Right atrium auricular region (tissue), 2 donors: ENCODE data around the gene CRIP1. TPM values are rescaled to one million over a fixed set of nuclear protein-coding genes. Genes with fewer than 3 reads are reported as not detected.

Experiments
- DNase-seq: peaks from one replicate; pipeline ENCODE4 v3.0.0-alpha.2; 2019; ENCODE audit warnings: low spot score
- H3K27ac ChIP-seq, 2 donors: fragments of 200-600 bp; sonication (generic); 1 replicate in 1 of 2; 2 replicates in 1 of 2; pipeline ENCODE4 v1.5.1; 2016 to 2019
- H3K27me3 ChIP-seq, 2 donors: fragments of 200-600 bp; sonication (generic); one replicate each; pipeline versions ENCODE4 v1.5.1 to v1.6.0; 2017 to 2019
- H3K36me3 ChIP-seq: fragments of 200-600 bp; sonication (generic); one replicate; pipeline ENCODE4 v1.5.1; 2016
- H3K4me1 ChIP-seq, 2 donors: fragments of 200-600 bp; sonication (generic); one replicate each; pipeline versions ENCODE4 v1.5.1 to v1.6.0; 2017 to 2019
- H3K4me3 ChIP-seq, 2 donors: fragments of 200-600 bp; sonication (generic); 1 replicate in 1 of 2; 2 replicates in 1 of 2; pipeline ENCODE4 v1.5.1; 2017 to 2019; ENCODE audit warnings: mild to moderate bottlenecking in 1 of 2, moderate library complexity in 1 of 2
- H3K9me3 ChIP-seq, 2 donors: fragments of 200-600 bp; sonication (generic); one replicate each; pipeline ENCODE4 v1.5.1; 2019
- total RNA-seq, 2 donors: library from RNA; depleted of rRNA; stranded (reverse); fragments of >200 nt; gene quantifications; one replicate each; pipeline ENCODE4 v1.1.0, GENCODE V29; 2016
- TF ChIP-seq, protein P1 (sequence below), 2 donors: fragments of 200-600 bp; sonication (generic); IDR thresholded peaks; one replicate each; pipeline ENCODE4 v1.5.1; 2019; ENCODE audit warnings: antibody characterized with exemption in 2 of 2

Gene CRIP1
- total RNA-seq, 2 donors from 2014 or later, result 42.9 to 79.2 TPM

GRCh38 chr14:105484069-105484996 lies 2.4 kb upstream of the CRIP1 start:
- Histone ChIP-seq H3K9me3 (no peaks in the 10 kb centered on the region), H3K4me1 (peaks cover 0 to 100% of the 10 kb centered on the region in 2 donors), H3K36me3 (peaks cover 4% of the 10 kb centered on the region), H3K27me3 (no peaks in the 10 kb centered on the region), H3K27ac (peak overlapping the region; percentile 95 to 98), H3K4me3 (no peak overlapping the region)
- peak; percentile 92 for DNase-seq
- TF ChIP-seq, protein P1, sequence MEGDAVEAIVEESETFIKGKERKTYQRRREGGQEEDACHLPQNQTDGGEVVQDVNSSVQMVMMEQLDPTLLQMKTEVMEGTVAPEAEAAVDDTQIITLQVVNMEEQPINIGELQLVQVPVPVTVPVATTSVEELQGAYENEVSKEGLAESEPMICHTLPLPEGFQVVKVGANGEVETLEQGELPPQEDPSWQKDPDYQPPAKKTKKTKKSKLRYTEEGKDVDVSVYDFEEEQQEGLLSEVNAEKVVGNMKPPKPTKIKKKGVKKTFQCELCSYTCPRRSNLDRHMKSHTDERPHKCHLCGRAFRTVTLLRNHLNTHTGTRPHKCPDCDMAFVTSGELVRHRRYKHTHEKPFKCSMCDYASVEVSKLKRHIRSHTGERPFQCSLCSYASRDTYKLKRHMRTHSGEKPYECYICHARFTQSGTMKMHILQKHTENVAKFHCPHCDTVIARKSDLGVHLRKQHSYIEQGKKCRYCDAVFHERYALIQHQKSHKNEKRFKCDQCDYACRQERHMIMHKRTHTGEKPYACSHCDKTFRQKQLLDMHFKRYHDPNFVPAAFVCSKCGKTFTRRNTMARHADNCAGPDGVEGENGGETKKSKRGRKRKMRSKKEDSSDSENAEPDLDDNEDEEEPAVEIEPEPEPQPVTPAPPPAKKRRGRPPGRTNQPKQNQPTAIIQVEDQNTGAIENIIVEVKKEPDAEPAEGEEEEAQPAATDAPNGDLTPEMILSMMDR (IDR thresholded peaks at IDR 0.05), result no peak

DNA sequence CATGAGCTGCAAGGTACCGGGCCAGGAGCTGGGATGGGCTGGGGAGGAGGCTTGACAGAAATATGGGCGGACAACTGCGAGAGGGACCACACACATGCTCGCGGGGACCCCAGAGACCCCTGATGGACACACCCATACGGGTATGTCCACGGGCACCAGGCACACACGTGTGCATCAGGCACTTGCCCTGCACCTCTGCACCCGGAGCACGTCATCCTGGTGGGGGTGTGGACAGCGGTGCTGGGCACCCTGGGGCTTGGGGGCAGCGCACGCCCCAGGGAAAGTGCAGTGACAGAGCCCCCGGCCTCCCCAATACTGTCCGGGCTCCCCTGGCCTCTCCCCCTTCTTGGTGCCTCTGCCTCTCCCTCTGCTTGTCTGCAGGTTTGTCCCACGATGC lies 1.7 kb upstream of the CRIP1 start:
- H3K36me3 ChIP-seq, result no peaks in the 10 kb centered on the region
- DNase-seq, result no peak
- H3K4me1 ChIP-seq, result peaks cover 0 to 100% of the 10 kb centered on the region in 2 donors
- H3K9me3 ChIP-seq, result no peaks in the 10 kb centered on the region
- TF ChIP-seq, protein P1 (IDR thresholded peaks at IDR 0.05), result no peak
- no peak overlapping the region for H3K4me3 ChIP-seq
- H3K27me3 ChIP-seq, result no peaks in the 10 kb centered on the region
- H3K27ac ChIP-seq, result peak overlapping the region; percentile 95 to 98

- Histone ChIP-seq H3K9me3 (no peaks in the 10 kb centered on the region), H3K36me3 (no peaks in the 10 kb centered on the region), H3K4me3 (peak overlapping the region in 1 of 2 donors; percentile 69), H3K27ac (peak overlapping the region; percentile 95 to 98), H3K4me1 (peaks cover 0 to 96% of the 10 kb centered on the region in 2 donors), H3K27me3 (no peaks in the 10 kb centered on the region)
- TF ChIP-seq, protein P1 (IDR thresholded peaks at IDR 0.05), result peak in 1 of 2 donors; percentile 60
- no peak for DNase-seq
These were observed 935 bp upstream of the CRIP1 start for GRCh38 chr14:105485739-105486162.

- Histone ChIP-seq H3K4me3 (peak overlapping the region; percentile 62 to 69), H3K4me1 (peaks cover 0 to 91% of the 10 kb centered on the region in 2 donors)
- TF ChIP-seq, protein P1 (IDR thresholded peaks at IDR 0.05), result no peak
These were observed 325 bp downstream of the CRIP1 start for GRCh38 chr14:105486974-105487448.

DNA sequence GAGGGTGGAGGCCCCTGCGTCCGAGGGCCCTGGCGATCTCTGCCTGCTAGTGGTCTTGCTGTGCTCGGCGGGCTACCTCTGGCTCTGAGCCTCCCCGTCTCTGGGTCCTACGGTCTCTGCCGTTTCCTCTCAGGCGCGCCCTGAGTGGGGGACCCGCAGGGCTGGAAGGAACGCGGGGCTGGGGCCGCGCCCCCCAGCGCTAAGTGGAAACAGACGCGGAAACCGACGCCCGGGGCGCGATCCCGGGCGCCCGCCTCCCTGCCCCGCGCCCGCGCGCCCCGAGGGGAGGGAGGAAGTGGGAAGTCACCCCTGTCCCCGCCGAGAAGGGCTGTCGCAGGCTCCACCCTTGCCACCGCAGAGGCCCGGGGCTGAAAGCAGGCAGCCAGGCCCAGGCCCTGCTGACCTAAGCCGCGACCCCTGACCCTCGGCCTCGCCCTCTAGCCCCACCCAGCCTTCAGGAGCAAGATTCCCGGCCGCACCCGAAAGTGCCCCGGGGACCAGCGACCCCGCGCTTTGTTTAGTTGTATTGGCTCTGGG lies 831 bp downstream of the CRIP1 start:
- TF ChIP-seq, protein P1 (IDR thresholded peaks at IDR 0.05), result no peak
- H3K4me3 ChIP-seq, result peak overlapping the region; percentile 62 to 69
- H3K4me1 ChIP-seq, result peaks cover 0 to 90% of the 10 kb centered on the region in 2 donors
- no peaks in the 10 kb centered on the region for H3K36me3 ChIP-seq
- H3K27ac ChIP-seq, result peak overlapping the region; percentile 95 to 98
- DNase-seq, result peak; percentile 65
- H3K9me3 ChIP-seq, result no peaks in the 10 kb centered on the region
- no peaks in the 10 kb centered on the region for H3K27me3 ChIP-seq

More at GRCh38 chr14:105486974-105487448, 325 bp downstream of the CRIP1 start:
- H3K27me3 ChIP-seq, result no peaks in the 10 kb centered on the region
- peak; percentile 83 for DNase-seq
- no peaks in the 10 kb centered on the region for H3K36me3 ChIP-seq
- no peaks in the 10 kb centered on the region for H3K9me3 ChIP-seq
- peak overlapping the region; percentile 95 to 98 for H3K27ac ChIP-seq
